Sigmoid colon (tissue), 3 donors: ENCODE measurements around the gene DPCD.

ENCODE experiments used
- POLR2A ChIP-seq, 2 donors: fragments of 450-650 bp; IDR thresholded peaks; one replicate each; pipeline ENCODE4 v1.6.1; 2016; ENCODE audit warnings: antibody characterized with exemption in 2 of 2, mild to moderate bottlenecking in 2 of 2, moderate library complexity in 2 of 2
- TF ChIP-seq, protein P1 (sequence below), 4 experiments: fragments of 450-650 bp in 3 of 4; fragments of 200-600 bp in 1 of 4; IDR thresholded peaks; one replicate each; pipeline ENCODE4 v1.5.1; 2016 to 2019; ENCODE audit warnings: antibody characterized with exemption in 4 of 4, mild to moderate bottlenecking in 3 of 4, moderate library complexity in 2 of 4

DNA sequence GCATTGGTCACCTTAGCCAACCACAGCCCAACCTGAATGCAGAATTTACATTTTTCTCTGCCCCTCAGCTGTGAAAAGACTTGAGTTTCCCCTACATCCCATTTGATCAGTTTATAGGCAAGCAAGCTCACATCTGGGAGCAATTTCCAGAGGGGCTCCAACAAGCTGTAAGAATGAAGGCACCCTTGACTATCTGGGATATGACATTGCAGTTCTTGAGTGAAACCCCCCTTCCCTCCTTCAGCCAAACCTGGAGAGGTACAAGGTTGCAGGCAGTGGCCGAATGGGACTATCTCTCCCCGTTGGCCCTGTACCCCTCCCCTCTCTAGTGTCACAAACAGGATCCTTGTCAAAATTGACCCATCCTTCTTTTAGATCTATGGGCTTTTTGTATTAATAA lies 30.6 kb upstream of the DPCD start:
- TF ChIP-seq POLR2A (IDR thresholded peaks at IDR 0.05) = no peak
- TF ChIP-seq, protein P1, sequence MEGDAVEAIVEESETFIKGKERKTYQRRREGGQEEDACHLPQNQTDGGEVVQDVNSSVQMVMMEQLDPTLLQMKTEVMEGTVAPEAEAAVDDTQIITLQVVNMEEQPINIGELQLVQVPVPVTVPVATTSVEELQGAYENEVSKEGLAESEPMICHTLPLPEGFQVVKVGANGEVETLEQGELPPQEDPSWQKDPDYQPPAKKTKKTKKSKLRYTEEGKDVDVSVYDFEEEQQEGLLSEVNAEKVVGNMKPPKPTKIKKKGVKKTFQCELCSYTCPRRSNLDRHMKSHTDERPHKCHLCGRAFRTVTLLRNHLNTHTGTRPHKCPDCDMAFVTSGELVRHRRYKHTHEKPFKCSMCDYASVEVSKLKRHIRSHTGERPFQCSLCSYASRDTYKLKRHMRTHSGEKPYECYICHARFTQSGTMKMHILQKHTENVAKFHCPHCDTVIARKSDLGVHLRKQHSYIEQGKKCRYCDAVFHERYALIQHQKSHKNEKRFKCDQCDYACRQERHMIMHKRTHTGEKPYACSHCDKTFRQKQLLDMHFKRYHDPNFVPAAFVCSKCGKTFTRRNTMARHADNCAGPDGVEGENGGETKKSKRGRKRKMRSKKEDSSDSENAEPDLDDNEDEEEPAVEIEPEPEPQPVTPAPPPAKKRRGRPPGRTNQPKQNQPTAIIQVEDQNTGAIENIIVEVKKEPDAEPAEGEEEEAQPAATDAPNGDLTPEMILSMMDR (IDR thresholded peaks at IDR 0.05) = no peak
